Cardiac fibroblast (primary cell): ENCODE results near the gene CCDC197.

Source experiments
- DNase-seq, 2 donors: peaks; one replicate each; pipeline versions ENCODE4 v3.0.0 to v3.0.0-alpha.2; 2010; ENCODE audit warnings: low read depth in 2 of 2
- H3K4me3 ChIP-seq, 2 donors: replicated peaks in 1 of 2; 1 replicate in 1 of 2; 2 replicates in 1 of 2; pipeline ENCODE4 v1.5.1; 2011; ENCODE audit warnings: low read depth in 2 of 2, low read length in 2 of 2, mild to moderate bottlenecking in 2 of 2, moderate library complexity in 1 of 2
- TF ChIP-seq, protein P1 (sequence below): IDR thresholded peaks from one replicate; pipeline ENCODE4 v1.5.1; 2011; ENCODE audit warnings: low read depth, mild to moderate bottlenecking, low read length, inconsistent platforms

CCDC197 gene

DNA sequence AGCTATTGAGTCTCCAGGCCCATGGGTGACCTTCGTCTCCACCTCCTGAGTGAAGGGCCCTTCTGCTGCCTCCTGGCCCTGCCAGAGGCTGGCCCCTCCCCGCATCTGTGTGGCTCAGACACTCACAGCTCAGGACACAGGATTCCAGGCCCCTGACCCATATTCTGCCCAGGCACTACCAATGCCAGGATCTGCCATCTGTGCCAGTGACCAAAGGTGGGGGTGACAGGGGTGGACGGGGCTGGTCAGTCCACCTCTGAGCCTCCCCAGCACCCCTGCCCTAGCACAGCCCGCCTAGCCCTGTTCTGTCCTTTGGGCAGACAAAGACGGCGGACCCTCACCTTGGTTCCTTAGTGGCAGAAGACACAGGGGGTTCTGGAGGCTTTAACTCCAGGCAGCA is 23.5 kb upstream of the CCDC197 start:
- no peak overlapping the region for H3K4me3 ChIP-seq
- TF ChIP-seq, protein P1, sequence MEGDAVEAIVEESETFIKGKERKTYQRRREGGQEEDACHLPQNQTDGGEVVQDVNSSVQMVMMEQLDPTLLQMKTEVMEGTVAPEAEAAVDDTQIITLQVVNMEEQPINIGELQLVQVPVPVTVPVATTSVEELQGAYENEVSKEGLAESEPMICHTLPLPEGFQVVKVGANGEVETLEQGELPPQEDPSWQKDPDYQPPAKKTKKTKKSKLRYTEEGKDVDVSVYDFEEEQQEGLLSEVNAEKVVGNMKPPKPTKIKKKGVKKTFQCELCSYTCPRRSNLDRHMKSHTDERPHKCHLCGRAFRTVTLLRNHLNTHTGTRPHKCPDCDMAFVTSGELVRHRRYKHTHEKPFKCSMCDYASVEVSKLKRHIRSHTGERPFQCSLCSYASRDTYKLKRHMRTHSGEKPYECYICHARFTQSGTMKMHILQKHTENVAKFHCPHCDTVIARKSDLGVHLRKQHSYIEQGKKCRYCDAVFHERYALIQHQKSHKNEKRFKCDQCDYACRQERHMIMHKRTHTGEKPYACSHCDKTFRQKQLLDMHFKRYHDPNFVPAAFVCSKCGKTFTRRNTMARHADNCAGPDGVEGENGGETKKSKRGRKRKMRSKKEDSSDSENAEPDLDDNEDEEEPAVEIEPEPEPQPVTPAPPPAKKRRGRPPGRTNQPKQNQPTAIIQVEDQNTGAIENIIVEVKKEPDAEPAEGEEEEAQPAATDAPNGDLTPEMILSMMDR, result no peak
- DNase-seq, result no peak

DNA sequence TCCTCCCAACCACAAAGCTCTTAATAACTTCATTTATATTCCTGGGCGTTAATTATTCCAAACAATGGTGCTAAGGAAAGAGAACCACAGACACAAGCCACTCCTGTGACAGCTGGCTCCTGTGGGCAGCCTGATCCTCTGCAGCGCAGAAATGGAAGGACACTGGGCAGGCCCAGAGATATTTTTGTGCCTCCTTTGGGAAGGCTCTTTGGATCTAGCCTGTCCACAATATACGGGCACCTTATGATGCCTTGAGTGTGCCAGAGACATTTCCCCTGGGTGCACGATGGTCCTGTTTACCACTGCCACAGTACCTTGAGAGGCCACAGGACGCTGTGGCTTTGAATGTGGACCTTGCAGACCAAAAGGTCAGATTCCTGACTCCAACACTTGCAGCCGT is 22.8 kb upstream of the CCDC197 start:
- H3K4me3 ChIP-seq, result no peak overlapping the region
- no peak for DNase-seq
- TF ChIP-seq, protein P1, result no peak

DNA sequence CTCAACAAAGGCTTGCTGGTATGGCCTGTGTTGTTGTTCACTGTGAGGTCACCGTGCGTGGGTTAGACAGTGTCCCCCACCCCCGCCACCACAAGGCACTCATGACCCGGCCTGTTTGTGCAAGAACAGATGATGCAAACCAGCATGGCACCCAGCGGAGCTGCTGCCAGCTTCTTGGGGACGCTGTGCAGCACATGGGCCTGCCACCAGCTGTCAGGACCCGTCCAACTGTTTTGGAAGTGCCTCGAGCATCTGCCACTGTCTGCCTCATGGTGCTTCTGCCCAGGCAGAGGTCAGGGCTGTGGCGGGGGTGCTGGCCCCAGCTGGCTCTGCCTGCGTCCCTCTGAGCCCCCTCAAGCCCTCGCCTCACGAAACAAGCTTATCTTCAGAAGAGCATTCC is 22.3 kb upstream of the CCDC197 start:
- no peak for DNase-seq
- TF ChIP-seq, protein P1, result no peak
- no peak overlapping the region for H3K4me3 ChIP-seq

DNA sequence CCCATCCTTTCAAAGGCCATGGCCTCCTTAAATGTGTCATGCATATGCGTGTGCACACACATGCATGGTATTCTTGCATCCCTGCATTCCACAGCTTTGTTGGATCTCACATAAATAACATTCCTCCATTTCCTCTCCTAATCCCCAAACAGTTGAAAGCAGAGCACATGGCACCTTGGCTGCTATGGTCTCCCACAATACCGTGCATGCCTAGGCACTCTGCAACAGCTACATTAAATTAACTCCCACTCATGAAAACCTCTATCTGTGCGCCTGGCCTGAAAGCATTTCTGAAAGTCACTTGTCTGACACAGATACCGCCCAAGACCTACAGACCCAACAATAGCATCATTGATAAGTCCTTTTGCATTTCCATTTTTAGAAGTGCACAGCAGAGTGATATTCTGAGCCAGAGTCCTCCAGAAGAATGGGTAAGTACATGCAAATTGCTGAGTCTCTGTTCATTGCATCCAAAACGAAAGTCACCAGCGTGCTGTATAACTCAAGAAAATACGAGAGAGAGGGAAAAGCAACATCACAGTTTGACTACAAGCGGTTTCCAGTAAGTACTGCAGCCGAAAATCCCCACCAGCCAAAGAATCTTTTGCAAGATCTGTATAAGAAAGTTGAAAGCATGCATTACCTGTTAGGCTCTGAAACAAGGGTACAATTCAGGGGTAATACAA is 21.2 kb upstream of the CCDC197 start:
- no peak overlapping the region for H3K4me3 ChIP-seq
- TF ChIP-seq, protein P1, result no peak
- peak in 1 of 2 donors; percentile 25 for DNase-seq

DNA sequence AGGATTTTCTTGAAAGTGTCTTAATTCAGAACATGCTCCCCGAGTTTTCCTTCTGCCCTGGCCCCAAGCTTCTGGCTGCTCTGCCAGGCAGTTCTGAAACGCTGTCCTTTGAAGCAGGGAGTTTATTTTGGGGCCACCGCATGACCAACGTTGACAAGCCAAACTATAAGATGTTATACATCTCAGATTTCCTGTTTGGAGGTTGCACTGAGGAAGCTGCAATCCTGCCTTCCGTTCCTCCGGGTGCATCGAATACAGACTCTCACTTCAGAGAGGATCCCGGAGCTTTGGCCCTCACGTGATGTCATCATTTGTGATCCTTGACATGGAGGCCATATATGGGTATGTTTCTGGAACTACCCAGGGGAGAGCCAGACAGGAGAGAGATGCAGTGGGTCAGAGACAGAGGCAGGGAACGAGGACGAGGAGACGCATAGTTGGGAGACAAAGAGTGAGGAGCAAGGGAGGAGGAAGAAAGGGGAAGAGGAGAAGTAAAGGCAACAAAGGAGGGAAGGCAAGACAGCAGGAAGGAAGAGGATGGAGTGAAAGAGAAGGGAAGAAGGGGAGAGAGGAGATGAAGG is 20.5 kb upstream of the CCDC197 start, which contains the start of gene ASB2:
Gene ASB2 (minus strand): TSS at position 94 of the 581 bp plus-strand sequence. CDS start 12,031 bp downstream, outside the sequence.
- TF ChIP-seq, protein P1, result no peak
- H3K4me3 ChIP-seq, result no peak within 1 kb of the TSS
- peak in 1 of 2 donors; percentile 16 for DNase-seq

DNA sequence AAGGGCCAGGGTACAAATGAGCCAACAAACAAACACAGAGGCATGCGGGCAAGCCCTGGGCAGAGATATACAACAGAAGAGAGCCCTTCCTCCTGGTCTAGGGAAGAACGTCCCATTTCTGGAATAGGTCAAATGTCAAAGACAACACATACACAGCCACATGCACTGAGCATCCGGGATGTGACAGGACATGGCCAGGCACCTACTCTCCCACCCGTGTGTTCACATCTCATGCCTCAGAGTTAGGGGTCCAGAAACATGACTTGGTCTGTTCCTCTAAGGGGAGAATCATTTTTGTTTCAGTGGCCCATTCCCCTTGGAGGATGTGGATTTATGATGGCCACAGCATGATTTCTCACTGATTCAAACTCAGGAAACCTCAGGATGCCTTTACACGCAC is 19.9 kb upstream of the CCDC197 start:
- no peak for DNase-seq
- H3K4me3 ChIP-seq, result no peak overlapping the region
- TF ChIP-seq, protein P1, result no peak
